ENCODE measurements around the gene PDLIM1.
A peak's percentile ranks its signal among the peaks of the same experiment; 100 is the strongest.

Gene PDLIM1, protein sequence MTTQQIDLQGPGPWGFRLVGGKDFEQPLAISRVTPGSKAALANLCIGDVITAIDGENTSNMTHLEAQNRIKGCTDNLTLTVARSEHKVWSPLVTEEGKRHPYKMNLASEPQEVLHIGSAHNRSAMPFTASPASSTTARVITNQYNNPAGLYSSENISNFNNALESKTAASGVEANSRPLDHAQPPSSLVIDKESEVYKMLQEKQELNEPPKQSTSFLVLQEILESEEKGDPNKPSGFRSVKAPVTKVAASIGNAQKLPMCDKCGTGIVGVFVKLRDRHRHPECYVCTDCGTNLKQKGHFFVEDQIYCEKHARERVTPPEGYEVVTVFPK

DNA sequence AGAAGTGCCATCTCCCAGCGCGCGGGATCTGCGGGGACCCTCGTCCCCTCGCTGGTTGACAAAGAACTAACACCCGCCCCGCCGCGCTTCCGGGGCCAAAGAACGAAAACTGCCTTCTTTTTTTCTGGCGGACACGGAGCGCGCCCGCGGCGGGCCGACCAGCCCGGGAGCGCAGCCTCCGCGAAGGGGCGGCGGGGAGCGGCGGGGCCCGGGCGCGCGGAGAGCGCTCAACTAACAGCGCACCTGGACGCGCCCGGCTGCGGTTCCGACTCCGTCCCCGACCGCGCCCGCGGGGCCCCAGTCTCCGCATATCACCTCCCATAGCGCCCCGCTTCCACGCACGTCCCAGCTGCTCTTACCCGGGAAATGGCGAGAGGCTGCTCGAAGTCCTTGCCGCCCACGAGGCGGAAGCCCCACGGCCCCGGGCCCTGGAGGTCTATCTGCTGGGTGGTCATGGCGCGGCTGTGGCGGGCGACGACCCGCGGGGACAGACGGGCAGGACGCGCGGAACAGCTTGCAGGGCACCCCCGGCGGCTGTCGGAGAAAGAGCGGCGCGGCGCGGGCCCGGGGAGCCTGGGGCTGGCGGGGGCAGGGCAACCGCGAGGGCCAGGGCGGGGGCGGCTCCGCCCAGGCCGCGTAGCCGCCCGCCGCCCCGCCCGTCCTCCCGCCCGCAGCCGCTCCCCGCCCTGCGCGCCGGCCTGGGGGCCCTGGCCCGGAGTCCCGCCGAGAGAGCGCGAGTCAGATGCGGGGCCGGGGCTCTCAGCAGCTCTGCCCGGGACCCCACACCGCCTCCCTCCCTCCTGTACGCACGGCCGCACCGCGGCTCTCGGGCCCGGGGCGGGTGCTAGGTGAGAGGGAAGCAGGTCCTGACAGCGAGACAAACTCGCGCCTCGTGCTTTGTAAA lies at the start of gene PDLIM1:
Gene PDLIM1 (minus strand): TSS at position 543 of the 904 bp plus-strand sequence. CDS start 88 bp downstream, at position 455.
- in situ Hi-C loops (cut with MboI; ENCODE audit: low pct_unique_long_range_greater_than_20kb, low sequenced_read_pairs, unreplicated experiment) = no loop called here
- TF ChIP-seq, protein P1, sequence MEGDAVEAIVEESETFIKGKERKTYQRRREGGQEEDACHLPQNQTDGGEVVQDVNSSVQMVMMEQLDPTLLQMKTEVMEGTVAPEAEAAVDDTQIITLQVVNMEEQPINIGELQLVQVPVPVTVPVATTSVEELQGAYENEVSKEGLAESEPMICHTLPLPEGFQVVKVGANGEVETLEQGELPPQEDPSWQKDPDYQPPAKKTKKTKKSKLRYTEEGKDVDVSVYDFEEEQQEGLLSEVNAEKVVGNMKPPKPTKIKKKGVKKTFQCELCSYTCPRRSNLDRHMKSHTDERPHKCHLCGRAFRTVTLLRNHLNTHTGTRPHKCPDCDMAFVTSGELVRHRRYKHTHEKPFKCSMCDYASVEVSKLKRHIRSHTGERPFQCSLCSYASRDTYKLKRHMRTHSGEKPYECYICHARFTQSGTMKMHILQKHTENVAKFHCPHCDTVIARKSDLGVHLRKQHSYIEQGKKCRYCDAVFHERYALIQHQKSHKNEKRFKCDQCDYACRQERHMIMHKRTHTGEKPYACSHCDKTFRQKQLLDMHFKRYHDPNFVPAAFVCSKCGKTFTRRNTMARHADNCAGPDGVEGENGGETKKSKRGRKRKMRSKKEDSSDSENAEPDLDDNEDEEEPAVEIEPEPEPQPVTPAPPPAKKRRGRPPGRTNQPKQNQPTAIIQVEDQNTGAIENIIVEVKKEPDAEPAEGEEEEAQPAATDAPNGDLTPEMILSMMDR (IDR thresholded peaks at IDR 0.05; ENCODE audit: extremely low read depth, insufficient read depth, missing control alignments) = peak; percentile 36
- DNase-seq (ENCODE audit: low spot score) = peak; percentile 93

DNA sequence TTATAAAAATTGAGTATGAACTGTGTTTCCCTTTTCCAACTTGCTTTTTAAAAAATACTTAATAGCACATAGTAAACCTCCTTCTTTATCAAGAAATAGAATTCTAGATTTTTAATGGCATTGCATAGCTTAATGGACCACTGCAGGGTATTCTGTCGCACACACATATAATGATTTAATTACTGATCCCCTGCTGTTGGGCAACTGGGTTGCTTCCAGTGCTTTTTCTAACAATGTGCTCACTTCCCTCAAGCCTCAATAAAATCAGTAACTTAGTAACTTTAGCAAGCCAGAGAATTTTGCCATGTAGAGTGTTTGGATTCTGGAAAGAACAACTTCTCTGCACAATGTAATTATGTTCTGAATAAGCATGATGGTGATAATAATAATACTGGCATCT lies 49.1 kb upstream of the PDLIM1 start:
- TF ChIP-seq, protein P1 (IDR thresholded peaks at IDR 0.05; ENCODE audit: extremely low read depth, insufficient read depth, missing control alignments) = no peak
- in situ Hi-C loops (cut with MboI; ENCODE audit: low pct_unique_long_range_greater_than_20kb, low sequenced_read_pairs, unreplicated experiment) = no loop called here

DNA sequence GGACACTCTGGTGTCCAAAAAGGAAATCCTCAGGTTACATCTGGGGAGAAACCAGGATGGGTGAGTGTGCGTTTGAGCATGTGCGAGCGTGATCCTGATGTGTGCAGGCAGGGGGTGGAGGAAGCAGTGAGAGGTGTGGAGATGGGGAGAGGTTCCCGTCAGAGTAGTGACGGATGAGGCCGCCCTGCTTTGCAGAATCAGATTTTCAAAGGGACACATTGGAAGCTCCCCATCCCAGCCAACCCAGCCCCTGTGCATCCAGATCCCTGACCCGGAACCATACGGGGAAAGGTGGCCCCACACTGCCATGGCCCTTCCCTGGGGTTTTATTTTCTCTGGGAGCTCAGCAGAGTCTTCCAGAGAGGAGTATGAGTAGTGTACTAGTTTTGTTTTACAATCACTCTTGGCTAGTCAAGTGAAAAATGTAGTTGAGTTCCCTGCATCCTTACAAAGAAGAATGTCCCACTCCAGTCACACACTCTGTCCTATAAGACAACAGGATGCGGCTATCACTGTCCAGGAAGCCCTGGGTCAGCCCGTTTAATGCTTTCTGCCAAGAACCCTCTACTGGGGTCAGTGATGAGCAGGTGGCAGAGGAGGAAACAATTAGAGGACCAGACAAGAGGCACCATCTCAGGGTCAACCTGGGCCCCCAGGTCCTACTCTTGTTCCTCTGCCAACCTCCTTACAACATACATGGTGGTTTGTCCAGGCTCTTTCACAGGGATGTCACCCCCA lies 46.8 kb upstream of the PDLIM1 start:
- DNase-seq (ENCODE audit: low spot score) = no peak
- in situ Hi-C loops (cut with MboI; ENCODE audit: low pct_unique_long_range_greater_than_20kb, low sequenced_read_pairs, unreplicated experiment) = no loop called here
- TF ChIP-seq, protein P1 (IDR thresholded peaks at IDR 0.05; ENCODE audit: extremely low read depth, insufficient read depth, missing control alignments) = no peak

More for the DNA sequence above, 49.1 kb upstream of the PDLIM1 start:
- DNase-seq (ENCODE audit: low spot score) = no peak

DNA sequence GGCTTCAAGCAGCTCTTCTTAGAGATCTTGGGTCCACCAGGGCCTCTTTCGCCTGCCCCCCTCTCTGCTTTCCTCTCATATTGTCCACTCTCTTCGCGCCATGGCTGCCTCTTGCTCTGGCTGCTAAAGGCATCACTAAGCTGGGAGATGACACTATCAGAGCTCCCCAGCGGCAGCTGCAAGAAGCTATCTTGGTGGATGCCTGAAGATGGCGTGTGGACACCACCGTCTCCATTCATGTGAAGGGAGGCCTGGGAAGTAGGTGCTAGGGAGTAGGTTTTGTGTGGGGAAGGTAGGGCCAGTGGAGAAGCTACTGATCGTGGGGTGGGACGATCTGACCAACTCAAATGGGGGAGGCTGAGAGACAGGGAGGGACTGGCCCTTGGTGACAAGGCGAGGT lies 45.9 kb upstream of the PDLIM1 start:
- in situ Hi-C loops (cut with MboI; ENCODE audit: low pct_unique_long_range_greater_than_20kb, low sequenced_read_pairs, unreplicated experiment) = no loop called here
- DNase-seq (ENCODE audit: low spot score) = no peak
- TF ChIP-seq, protein P1 (IDR thresholded peaks at IDR 0.05; ENCODE audit: extremely low read depth, insufficient read depth, missing control alignments) = no peak

DNA sequence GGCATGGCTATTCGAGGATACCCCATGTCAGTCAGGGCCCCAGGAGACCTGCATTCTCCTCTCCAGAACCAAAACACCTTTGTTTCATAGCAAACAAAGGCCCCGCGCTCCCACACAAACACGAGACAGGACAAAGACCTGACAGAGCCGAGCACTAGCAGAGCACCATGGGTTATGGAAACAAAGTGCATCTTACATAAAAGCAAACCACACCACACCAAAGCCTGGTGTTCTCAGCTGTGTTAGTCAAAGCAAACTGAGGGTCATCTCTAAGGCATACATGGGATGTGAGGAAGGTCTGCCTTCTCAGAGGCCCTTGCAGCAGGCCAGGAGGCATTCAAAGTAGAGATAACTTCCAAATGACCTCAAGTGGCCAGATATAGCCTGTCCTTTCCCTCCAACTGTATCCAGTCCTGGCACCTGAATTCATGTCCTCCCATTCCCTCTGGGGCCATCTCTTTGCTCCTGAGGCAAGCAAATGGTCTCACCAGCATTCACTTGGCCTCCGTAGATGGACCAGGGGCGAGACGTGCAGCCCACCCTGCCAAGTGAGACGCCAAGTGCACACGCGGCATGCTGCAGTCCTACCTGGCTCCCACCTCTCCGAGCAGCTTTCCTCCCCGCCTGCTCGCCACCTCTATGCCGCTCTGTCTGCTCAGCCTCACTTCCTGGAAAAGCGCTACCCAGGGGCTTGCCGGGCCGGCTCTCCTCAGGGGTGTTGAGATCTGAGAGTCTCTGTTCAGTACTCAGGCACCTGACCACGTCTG lies 45.3 kb upstream of the PDLIM1 start:
- TF ChIP-seq, protein P1 (IDR thresholded peaks at IDR 0.05; ENCODE audit: extremely low read depth, insufficient read depth, missing control alignments) = no peak
- DNase-seq (ENCODE audit: low spot score) = no peak
- in situ Hi-C loops (cut with MboI; ENCODE audit: low pct_unique_long_range_greater_than_20kb, low sequenced_read_pairs, unreplicated experiment) = no loop called here

Measured in GM13977 (cell line).